Cardiac muscle cell (in vitro differentiated cells and primary cell): ENCODE measurements around the gene GIMAP8. TPM values are rescaled to one million over a fixed set of nuclear protein-coding genes. Genes with fewer than 3 reads are reported as not detected.

ENCODE experiments used
- DNase-seq, 2 donors: peaks; one replicate each; pipeline versions ENCODE4 v3.0.0 to v3.0.0-alpha.2; 2010 to 2017; ENCODE audit warnings: low read depth in 1 of 2, low spot score in 1 of 2
- H3K27ac ChIP-seq: fragments of 200-600 bp; sonication (generic); 2 replicates; pipeline ENCODE4 v1.5.1; 2016
- H3K27me3 ChIP-seq: fragments of 200-600 bp; sonication (generic); 2 replicates; pipeline ENCODE4 v1.6.0; 2016; ENCODE audit warnings: control low read depth
- H3K36me3 ChIP-seq: fragments of 200-600 bp; sonication (generic); 2 replicates; pipeline ENCODE4 v1.5.1; 2016; ENCODE audit warnings: control low read depth
- H3K4me1 ChIP-seq: fragments of 200-600 bp; sonication (generic); 2 replicates; pipeline ENCODE4 v1.8.1; 2017; ENCODE audit warnings: low read depth, mild to moderate bottlenecking, mixed run types
- H3K4me3 ChIP-seq: fragments of 200-600 bp; sonication (generic); 2 replicates; pipeline ENCODE4 v1.5.1; 2016; ENCODE audit warnings: mild to moderate bottlenecking
- H3K9me3 ChIP-seq: fragments of 200-600 bp; sonication (generic); 2 replicates; pipeline ENCODE4 v1.5.1; 2017; ENCODE audit warnings: low read depth, mild to moderate bottlenecking, control low read depth
- polyA plus RNA-seq: library from polyadenylated mRNA; unstranded; fragments of >200 nt; fragmentation: Nextera tagmentation; extraction: Ambion mirVana; gene quantifications from 2 replicates; pipeline ENCODE4 v1.2.1, GENCODE V29; 2016
- total RNA-seq: library from RNA; depleted of rRNA; stranded (reverse); fragments of >200 nt; gene quantifications from 2 replicates; pipeline ENCODE4 v1.2.3, GENCODE V29; 2016
- TF ChIP-seq, protein P1 (sequence below): IDR thresholded peaks from 2 replicates; pipeline ENCODE4 v1.5.1; 2012; ENCODE audit warnings: low read depth, mild to moderate bottlenecking, low read length

The GIMAP8 gene
- total and polyA plus RNA-seq, 2 experiments from 2014 or later = 0.24 TPM; not detected in 1

DNA sequence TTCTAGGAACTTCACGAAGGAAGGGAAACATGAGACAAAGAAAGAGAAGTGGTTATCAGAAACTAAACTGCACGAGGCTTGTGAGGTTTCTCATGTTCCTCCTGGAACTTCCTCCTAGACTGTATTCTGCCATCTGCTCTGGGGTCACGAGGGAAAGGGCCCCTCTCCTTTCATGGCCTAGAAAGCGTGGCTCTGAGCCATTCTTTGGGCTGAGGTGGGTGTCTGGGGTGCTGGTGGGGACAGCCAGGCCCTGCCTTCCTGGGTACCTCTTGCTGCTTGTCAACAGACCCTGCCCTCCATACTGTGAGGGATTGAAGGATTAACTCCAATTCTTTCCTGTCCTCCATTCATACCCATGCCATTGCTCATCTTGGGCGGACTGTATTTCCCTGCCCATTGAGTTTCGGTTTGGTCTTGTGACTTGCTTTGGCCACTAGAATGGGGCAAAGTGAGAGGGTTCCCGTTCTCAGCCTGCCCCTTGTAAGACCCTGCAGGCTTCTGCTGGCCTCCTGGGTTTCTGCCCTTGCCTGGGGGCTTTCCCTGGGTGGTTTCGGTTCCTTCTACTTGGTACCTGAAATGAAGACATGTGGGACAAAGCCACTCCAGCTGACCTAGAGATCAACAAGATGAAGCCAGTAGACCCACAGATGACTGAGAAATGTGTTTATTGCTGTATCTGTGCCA lies 14.9 kb upstream of the GIMAP8 start:
- DNase-seq = no peak
- TF ChIP-seq, protein P1, sequence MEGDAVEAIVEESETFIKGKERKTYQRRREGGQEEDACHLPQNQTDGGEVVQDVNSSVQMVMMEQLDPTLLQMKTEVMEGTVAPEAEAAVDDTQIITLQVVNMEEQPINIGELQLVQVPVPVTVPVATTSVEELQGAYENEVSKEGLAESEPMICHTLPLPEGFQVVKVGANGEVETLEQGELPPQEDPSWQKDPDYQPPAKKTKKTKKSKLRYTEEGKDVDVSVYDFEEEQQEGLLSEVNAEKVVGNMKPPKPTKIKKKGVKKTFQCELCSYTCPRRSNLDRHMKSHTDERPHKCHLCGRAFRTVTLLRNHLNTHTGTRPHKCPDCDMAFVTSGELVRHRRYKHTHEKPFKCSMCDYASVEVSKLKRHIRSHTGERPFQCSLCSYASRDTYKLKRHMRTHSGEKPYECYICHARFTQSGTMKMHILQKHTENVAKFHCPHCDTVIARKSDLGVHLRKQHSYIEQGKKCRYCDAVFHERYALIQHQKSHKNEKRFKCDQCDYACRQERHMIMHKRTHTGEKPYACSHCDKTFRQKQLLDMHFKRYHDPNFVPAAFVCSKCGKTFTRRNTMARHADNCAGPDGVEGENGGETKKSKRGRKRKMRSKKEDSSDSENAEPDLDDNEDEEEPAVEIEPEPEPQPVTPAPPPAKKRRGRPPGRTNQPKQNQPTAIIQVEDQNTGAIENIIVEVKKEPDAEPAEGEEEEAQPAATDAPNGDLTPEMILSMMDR = no peak
- no peaks in the 10 kb centered on the region for H3K27me3 ChIP-seq
- no peak overlapping the region for H3K27ac ChIP-seq
- H3K9me3 ChIP-seq = no peaks in the 10 kb centered on the region
- H3K4me1 ChIP-seq = no peaks in the 10 kb centered on the region
- no peak overlapping the region for H3K4me3 ChIP-seq
- H3K36me3 ChIP-seq = no peaks in the 10 kb centered on the region

GRCh38 chr7:150439967-150440366 lies 10.5 kb upstream of the GIMAP8 start:
- no peaks in the 10 kb centered on the region for H3K9me3 ChIP-seq
- no peaks in the 10 kb centered on the region for H3K36me3 ChIP-seq
- TF ChIP-seq, protein P1 = no peak
- H3K4me3 ChIP-seq = no peak overlapping the region
- no peaks in the 10 kb centered on the region for H3K4me1 ChIP-seq
- no peak overlapping the region for H3K27ac ChIP-seq
- peak in 1 of 2 donors; percentile 46 for DNase-seq
- no peaks in the 10 kb centered on the region for H3K27me3 ChIP-seq

GRCh38 chr7:150441524-150441923 lies 8.9 kb upstream of the GIMAP8 start:
- Histone ChIP-seq H3K27me3 (no peaks in the 10 kb centered on the region), H3K36me3 (no peaks in the 10 kb centered on the region), H3K9me3 (no peaks in the 10 kb centered on the region), H3K27ac (no peak overlapping the region), H3K4me3 (no peak overlapping the region), H3K4me1 (no peaks in the 10 kb centered on the region)
- TF ChIP-seq, protein P1 = no peak
- DNase-seq = no peak

DNA sequence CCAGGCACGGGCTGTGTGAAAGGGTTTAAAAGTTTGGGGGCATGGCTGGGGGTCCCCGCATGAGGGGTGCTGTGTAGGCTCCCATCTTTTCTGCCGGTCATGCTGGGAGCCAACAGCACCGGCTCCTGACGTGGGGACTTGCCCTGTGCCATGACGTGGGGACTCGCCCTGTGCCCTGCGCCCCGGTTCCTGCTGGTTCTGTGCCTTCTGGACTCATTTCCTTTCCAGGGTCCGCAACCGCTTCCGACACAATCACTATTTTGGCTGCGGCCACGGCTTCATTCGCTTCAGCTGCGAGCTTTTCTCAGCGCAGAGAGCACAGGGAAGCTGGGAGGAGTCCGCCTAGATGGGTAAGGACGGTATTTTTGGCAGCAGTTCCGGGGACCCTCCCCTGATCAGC lies 7.6 kb upstream of the GIMAP8 start:
- no peak overlapping the region for H3K27ac ChIP-seq
- H3K4me1 ChIP-seq = no peaks in the 10 kb centered on the region
- H3K4me3 ChIP-seq = no peak overlapping the region
- TF ChIP-seq, protein P1 = no peak
- DNase-seq = no peak
- no peaks in the 10 kb centered on the region for H3K9me3 ChIP-seq
- no peaks in the 10 kb centered on the region for H3K27me3 ChIP-seq
- H3K36me3 ChIP-seq = no peaks in the 10 kb centered on the region

DNA sequence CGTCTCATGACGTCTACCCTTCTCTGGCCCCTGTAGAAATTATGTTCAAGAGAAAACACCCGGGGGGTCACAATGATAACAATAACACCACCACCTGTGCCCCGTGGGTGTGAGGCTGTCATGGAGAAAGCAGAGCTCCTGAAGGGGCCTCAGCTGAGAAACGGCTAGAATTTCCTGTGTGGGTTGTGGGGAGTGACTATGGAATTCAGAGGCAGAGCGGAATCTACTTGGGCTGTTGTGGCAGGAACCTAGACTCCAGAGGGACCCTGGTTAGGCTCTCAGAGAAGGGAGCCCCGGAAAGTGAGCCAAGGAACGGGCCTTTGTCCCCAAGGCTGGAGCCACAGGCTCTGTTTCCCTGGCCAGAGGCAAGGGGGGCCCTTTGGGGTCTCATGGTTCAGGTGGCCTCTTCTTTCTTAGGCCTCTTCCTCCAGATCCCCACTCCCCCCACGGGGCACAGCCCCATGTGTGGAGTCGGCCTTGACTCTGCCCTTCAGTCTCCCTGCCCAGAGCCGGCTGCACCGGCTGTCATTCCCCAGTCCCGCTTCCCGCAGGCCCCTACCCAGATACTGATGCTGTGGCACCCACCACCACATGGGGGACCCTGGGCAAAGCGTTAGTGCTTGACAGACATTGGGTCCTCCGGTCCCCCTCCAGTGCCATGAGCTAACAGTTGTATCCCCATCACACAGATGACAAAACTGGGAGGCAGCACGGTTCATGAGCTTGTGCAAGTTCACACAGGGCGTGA lies 6.5 kb upstream of the GIMAP8 start:
- DNase-seq = no peak
- H3K27ac ChIP-seq = no peak overlapping the region
- TF ChIP-seq, protein P1 = no peak
- H3K4me1 ChIP-seq = no peaks in the 10 kb centered on the region
- H3K4me3 ChIP-seq = no peak overlapping the region
- H3K27me3 ChIP-seq = no peaks in the 10 kb centered on the region
- H3K9me3 ChIP-seq = no peaks in the 10 kb centered on the region
- H3K36me3 ChIP-seq = no peaks in the 10 kb centered on the region
